HG03025 (cell line): Measurements from ENCODE around the gene SHLD1.
A peak's percentile ranks its signal among the peaks of the same experiment; 100 is the strongest.
"Not testable (repeated sequence)": the region's sequence is repeated elsewhere in the genome, so short reads cannot be mapped to it uniquely, and the experiment has no call there.

Source experiments
- ATAC-seq: cut with Tn5 transposase; IDR thresholded peaks from one replicate; pipeline ENCODE4 v1.9.1; 2021; ENCODE audit warnings: mild to moderate bottlenecking, moderate library complexity; ENCODE audit not compliant: unreplicated experiment, low FRiP score

SHLD1 gene

DNA sequence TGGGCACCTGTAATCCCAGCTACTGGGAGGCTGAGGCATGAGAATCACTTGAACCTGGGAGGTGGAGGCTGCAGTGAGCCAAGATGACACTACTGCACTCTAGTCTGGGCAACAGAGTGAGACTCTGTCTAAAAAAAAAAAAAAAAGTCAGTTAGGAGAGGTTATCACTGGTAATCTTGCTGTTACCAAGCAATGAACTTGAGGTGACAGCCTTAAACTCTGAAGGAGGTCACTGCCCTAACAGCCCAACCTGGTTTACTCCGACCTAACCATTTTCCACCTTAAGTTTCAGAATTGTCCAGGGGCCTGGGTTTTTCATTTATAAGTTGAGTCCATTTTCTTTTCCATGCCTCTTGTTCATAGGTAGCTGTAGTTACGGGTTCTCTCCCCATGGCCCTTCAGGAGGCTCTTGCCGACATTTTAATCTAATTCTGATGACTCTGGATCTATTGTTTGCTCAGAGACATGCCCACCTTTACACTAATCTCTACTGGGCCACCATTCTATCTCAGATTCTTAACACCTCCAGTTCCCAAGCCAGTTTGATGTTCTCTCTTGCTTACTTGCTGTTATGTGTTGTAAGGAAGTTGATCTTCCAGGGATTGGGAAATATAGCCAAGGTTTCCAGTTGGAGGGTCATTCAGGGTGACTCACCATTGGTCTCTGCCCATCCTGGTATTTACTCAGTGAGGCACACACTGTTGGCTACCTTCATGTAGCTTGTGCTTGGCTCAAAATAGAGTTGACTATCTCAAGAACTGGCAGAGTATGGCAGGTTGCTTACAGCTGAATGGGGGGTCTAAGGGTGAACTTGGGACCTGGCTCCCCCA is 29.1 kb downstream of the SHLD1 start:
- ATAC-seq: no peak

DNA sequence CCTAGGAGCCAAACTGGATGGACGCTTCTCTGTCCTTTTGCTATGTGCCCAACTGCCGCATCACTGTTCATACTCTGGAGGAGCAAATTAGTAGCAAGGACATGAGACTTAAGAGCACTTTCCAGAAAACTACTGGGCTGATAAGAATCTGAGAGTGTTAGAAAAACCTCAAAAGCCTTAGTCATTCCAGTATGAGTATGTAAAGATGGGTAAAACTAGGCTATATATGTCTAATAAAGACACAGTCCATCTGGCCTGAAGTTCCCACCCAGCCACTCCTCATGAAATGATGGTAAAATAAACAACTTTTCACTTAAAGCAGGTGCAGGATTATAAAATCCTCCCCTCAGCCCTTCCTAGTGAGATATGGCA is 30.6 kb downstream of the SHLD1 start:
- ATAC-seq: no peak

DNA sequence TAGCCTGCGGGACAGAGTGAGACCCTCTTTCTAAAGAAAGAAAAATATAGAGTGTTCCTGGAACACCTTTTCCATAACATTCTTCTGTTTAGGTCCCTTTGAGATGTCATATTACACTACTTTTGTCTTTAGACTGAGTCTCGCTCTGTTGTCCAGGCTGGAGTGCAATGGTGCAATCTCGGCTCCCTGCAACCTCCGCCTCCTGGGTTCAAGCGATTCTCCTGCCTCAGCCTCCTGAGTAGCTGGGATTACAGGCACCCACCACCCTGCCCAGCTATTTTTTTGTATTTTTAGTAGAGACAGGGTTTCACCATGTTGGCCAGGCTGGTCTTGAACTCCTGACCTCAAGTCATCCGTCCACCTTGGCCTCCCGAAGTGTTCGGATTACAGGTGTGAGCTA is 31.2 kb downstream of the SHLD1 start:
- not testable (repeated sequence) for ATAC-seq

DNA sequence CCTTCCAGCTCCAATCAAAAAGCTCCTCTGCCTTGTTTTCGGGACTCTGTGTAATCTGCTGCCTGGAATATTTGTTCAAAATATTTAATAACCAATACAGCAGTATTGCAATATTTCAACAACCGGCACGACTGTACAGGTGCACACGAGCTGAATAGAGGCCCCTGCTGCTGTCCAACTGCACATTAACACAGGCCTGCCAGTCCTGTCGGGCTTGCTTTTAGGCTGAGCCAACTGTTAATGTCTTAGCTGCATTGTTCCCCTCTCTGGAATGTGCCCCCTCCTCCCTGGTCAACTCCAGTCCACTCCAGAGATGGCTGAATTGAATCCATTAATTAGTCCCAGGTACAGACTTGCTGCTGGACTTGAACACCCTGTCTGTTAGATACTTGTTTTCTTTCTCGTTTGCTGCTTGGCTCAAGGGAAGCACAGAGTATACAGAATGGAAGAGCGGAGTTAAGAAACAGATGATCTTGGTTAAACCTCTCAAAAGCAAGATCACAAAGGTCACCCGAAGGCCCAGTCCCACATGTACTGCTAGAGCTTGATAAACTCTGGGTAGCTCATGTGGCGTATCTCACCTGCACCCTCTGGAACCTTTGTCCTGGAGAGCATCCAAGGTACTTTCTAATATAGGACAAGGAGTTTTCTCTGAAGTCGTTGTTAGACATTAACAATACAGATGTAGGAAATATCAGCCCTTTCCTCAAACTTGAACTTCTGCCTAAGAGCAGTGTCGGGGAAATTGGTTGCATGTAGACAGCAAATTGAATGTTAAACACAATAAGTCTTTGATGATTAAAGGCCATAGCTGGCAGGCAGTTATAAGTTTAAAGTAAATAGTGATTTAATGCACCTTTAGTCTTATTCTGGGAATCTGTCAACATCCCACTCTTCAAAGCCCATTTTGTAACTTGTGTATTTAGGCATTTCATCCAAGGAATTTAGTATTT is 31.9 kb downstream of the SHLD1 start:
- ATAC-seq: no peak

DNA sequence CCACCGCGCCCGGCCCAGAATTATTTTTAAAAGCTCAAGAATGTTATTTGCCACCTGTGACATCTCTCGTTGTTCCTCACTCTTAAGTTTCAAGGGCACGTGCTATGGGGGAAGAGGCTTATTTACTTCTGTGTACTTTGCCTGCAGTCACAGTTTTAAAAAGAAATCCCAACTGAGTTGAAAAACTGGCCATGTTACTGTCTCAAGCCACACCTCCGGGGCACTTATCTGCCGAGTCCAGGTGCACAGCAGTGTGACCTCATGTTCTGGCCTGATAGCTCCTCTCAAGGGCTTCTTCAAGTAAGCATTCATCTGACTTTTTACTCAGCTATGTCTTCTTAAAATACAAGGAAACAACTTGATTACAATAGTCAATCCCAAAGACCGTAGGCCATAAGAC is 34.5 kb downstream of the SHLD1 start:
- no peak for ATAC-seq

DNA sequence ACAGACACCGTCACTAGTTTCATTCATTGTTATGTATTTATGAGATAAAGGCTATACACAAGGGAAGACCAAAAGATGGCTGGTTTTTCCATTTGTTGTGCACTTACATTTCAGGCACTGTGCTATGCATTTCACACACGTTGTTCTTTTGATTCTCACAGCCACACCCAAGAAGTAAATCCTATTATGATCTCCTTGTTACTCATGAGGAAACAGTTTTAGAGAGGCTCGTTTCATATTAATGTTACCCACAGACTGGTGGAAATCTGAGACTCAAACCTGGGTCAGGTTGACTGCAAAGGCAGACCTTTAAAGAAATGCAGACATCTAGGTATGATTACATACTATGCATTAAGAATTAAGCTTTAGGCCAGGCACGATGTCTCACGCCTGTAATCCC is 34.9 kb downstream of the SHLD1 start:
- no peak for ATAC-seq

DNA sequence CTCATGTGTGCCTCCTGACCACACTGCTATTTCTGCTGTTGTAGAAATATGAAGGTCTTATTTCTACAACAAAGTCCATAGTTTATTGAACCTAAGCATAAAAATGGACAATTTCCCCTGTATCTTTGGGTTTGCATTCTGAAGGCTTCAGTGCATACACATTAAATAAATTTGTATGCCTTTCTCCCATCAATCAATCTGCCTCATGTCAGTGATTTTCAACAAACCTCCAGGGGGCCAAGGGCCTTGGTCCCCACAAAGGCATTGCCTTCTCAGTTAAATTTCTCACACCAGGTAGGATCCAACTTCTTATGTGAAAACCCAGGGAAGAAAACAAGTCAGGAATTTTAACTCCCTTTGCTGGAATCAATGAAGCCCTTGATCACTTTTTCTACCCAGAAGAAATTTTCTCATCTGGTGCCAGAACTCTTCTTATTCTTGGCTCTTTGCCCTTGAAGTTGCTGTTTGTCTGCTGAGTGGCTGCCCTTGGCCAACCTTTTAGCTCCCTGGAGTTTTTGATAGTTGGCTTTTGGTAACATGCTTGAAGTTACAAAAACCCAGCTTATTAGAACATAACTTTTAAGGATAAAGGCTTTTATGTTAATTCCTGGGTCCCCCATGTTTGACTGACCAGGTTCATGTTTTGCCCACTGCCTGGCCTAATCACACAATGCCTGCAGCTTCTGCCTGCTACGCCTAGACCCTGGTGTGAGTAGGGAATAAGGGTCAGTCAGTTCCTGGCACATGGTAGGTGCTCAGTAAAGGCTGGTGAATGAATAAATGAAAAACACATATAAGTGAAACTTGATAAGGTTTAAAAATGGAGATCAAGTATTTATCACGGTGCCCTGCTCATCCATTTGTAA is 37.0 kb downstream of the SHLD1 start:
- no peak for ATAC-seq

DNA sequence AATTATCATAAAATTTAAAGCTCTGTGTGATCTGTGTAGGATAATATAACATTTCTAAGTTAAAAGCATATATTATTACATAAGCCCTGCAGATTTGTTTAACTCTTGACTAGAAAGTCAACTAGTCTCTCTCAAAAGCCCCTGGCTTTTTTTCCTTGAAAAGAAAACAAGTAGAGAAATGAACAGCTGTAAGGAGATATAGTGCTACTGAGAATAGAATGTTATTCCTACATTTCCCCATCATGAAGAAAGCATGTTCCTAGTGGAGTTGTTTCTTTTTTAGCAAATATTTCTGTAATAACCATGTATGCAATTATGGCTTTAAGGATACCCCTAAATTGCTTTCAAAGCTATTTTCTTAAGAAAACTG is 37.6 kb downstream of the SHLD1 start:
- ATAC-seq: no peak

DNA sequence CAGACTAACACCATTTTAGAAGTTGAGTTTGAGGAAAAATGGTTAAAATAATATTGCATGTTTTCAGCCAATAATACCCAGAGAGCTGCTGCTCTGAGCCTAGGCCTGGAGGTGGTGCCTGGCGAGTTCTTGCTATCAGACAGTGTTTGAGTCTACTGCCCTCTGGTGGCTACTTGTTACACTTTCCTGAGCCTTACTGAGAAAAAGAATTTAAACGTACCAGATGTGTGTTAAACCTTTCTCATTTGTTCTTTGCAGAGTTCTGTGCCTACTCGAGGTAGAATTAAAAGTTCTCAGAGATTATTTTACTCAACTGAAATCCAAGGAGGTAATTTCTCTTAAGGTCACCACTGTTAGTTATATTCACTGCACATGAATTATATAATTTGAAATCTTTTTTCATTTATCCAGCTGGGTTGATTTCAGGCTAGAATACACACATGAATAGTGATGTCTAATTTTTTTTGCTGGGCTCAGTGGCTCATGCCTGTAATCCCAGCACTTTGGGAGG is 38.2 kb downstream of the SHLD1 start:
- no peak for ATAC-seq

DNA sequence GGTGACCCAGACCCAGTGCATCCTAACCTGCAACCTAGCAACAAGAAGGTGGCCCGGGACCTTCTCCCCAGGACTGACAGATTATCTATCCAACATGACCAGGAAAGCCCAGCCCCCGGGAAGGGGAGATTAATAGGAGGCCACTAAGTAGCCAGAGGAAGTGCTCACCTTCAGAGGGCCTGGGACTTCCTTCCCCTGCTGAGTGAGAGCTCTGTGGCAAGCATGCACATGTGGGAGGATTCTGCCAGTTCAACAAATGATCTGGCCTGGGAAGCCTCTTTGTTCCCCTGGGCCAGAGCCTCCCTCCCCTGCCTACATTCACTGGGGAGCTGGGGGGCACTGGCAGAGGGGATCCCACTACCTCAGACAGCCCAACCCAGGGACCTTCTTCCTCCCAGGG is 39.6 kb downstream of the SHLD1 start:
- no peak for ATAC-seq

DNA sequence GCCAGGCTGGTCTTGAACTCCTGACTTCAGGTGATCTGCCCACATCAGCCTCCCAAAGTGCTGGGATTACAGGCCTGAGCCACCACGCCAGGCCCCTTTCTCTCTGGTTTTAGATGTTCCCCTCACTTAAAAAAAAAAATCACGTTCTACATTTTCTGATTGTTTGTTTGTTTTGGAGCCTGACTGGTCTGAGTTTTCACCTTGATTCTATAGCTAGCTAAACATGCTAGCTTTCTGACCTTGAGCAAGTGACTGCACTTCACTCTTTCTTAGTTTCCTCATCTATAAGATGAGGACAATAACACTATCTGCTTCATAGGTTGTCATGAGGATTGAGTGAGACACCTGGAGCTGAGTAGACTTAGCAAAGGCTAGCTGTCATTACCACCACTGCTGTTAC is 43.7 kb downstream of the SHLD1 start:
- no peak for ATAC-seq

DNA sequence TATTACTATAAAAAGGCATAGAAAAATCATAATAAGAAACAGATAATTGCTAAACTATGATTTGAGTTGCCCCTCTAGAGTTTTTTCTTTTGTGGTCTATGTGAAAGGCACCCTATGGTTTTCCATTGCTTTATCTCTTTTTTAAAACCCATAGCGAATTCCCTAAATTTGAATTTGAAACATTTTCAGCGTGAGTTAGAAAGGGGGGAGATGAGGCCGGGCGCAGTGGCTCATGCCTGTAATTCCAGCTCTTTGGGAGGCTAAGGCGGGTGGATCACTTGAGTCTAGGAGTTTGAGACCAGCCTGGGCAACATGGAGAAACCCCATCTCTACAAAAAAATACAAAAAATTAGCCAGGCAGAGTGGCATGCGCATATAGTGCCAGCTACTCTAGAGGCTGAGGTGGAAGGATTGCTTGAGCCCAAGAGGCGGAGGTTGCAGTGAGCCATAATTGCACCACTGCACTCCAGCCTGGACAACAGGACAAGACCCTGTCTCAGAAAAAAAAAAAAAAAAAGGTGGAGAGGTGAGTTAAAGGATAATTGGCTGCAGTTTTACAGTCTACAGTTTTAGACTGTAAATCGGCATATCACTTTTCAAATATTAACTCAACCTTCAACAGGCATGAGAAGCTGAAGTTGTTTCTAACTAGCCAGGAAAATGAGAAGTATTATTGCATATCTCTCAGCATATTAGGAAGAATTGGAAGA is 46.3 kb downstream of the SHLD1 start:
- ATAC-seq: no peak

DNA sequence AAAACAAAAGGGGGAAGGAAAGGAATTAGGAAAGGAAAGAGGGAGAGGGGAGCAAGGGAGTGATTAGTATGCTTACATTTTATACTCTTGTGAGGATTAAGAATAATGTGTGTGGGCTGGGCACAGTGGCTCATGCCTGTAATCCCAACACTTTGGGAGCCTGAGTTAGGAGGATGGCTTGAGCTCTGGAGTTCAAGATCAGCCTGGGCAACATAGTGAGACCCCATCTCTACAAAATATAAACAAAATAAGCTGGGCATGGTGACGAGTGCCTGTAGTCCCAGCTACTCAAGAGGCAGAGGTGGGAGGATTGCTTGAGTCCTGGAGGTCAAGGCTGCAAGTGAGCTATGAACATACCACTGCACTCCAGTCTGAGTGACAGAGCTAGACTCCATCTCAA is 47.0 kb downstream of the SHLD1 start:
- ATAC-seq: no peak

DNA sequence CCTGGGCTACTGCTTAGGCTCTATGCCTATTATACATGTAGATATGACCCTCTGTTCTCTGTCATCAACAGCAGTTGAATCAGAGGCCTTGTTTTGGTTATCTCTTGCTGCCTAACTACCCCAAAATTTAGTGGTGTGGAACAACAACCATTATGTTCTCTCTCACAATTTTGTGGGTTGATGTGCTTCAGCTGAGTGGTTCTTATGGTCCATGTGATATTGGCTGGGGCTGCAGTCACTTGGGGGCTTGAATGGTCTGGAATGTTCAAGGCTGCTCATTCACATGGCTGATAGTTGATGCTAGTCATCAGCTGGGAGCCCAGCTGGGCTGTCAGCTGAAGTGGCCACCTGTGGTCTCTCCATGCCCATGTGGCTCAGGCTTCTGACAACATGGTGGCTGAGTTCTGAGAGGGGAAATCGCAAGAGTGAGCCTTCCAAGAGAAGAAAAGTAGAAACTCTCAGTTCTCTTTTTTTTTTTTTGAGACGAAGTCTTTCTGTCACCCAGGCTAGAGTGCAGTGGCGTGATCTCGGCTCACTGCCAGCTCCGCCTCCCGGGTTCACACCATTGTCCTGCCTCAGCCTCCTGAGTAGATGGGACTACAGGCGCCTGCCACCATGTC is 47.8 kb downstream of the SHLD1 start:
- peak; percentile 94 for ATAC-seq

DNA sequence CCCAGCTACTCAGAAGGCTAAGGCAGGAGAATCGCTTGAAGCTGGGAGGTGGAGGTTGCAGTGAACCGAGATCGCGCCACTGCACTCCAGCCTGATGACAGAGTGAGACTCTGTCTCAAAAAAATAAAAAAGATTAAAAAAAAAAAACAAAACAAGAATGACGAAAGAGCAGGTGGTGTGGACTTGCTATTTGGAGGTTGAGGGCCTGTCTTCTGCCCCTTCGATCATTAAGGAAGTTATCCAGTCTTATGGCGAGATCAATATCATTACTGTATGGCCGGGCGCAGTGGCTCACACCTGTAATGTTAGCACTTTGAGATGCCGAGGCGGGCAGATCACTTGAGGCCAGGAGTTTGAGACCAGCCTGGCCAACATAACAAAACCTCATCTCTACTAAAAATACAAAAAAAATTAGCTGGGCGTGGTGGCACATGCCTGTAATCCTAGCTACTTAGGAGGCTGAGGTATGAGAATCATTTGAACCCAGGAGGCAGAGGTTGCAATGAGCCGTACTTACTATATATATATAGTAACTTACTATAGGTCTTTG is 53.6 kb downstream of the SHLD1 start:
- not testable (repeated sequence) for ATAC-seq

DNA sequence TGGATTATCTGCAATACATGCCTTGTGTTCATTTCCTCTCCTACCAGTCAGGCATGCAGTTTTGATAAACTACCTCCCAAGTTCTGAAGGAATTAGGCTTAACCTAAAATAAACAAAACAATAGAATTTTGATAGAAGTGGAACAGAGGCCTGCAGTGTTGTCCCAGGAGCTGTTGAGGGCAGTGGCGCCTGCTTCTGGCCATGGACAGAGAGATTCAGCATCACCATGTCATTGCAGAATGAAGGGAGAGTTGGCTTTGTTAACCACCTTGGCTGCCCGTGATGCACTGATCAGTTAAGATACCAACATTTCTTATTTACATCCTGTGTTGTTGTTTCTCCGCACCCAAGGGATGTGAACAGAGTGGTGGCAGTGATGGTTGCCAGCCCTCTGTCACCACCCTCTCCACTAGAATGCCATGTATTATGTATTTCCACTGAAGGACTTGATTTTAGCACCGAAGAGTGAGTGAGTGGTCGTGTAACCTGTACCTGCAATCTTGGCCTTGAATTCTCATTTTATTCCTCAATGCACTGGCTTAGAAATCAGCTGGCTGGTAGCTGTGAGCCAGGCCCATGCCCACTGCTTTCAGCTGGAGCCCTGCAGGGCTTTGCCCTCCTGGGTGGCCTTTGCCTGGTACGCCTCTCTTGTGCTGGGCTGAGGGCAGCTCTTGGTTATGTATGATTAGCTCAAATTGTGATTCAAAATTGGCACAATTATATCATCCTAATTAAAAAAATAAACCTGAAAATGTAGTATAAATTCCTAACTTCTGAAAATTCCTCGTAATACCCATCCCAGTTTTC is 56.5 kb downstream of the SHLD1 start:
- no peak for ATAC-seq

DNA sequence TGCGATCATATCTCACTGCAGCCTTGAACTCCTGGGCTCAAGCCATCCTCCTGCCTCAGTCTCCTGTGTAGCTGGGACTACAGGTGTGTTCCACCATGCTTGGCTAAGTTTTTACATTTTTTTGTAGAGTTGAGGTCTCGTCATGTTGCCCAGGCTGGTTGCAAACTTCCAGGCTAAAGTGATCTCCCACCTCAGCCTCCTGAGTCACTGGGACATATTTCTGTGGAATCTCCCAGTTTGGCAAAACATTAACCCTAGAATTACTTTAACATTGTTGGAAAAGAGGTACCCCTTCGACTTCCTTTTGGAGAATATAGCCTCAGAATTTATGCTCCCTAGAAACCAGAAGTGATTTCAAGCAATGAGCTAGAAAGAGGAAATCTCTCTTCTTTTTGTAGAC is 57.2 kb downstream of the SHLD1 start:
- ATAC-seq: no peak

DNA sequence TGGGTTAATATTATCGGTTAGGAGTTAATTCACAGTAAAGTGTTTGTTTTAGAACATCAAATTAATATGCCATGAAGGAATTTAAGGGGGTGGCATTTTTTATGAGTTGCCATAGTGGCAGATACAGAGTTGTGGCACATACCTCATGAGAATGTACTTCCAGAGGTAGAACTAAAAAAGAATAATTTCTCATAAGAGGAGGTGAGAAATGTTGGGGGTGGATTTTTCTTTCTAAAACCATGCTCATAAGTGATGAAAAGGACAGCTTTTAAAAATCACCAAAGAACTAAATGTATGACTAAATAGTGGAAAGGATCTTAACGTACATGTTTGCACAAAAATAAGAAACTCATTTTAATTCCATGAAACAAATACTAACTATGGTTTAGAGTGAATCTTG is 58.7 kb downstream of the SHLD1 start:
- ATAC-seq: no peak
